Tibial nerve (tissue), 4 donors: ENCODE results near the gene EPB41. TPM values are rescaled to one million over a fixed set of nuclear protein-coding genes. Genes with fewer than 3 reads are reported as not detected.
"Not testable (repeated sequence)": the region's sequence is repeated elsewhere in the genome, so short reads cannot be mapped to it uniquely, and the experiment has no call there.

ENCODE experiments used
- DNase-seq, 2 donors: peaks; one replicate each; pipeline ENCODE4 v3.0.0-alpha.2; 2019; ENCODE audit warnings: low spot score in 2 of 2
- H3K27ac ChIP-seq, 4 donors: fragments of 200-600 bp; sonication (generic) in 3 of 4; one replicate each; pipeline ENCODE4 v1.5.1; 2017 to 2019; ENCODE audit warnings: mild to moderate bottlenecking in 1 of 4
- H3K27me3 ChIP-seq, 2 donors: fragments of 200-600 bp; sonication (generic) in 1 of 2; one replicate each; pipeline versions ENCODE4 v1.5.1 to v1.6.0; 2017 to 2019
- H3K36me3 ChIP-seq, 3 donors: fragments of 200-600 bp; sonication (generic); one replicate each; pipeline ENCODE4 v1.5.1; 2018 to 2019
- H3K4me1 ChIP-seq, 4 donors: fragments of 200-600 bp; sonication (generic) in 3 of 4; one replicate each; pipeline ENCODE4 v1.5.1; 2017 to 2019
- H3K4me3 ChIP-seq, 4 donors: fragments of 200-600 bp; sonication (generic) in 3 of 4; one replicate each; pipeline ENCODE4 v1.5.1; 2017 to 2019; ENCODE audit warnings: mild to moderate bottlenecking in 1 of 4, moderate library complexity in 1 of 4
- H3K9me3 ChIP-seq, 4 donors: fragments of 200-600 bp; sonication (generic) in 3 of 4; one replicate each; pipeline ENCODE4 v1.5.1; 2017 to 2019
- CTCF ChIP-seq, 5 experiments: fragments of 200-600 bp in 3 of 5; fragments of 450-650 bp in 2 of 5; sonication (generic) in 3 of 5; IDR thresholded peaks; one replicate each; pipeline ENCODE4 v1.5.1; 2016 to 2019; ENCODE audit warnings: antibody characterized with exemption in 5 of 5, mild to moderate bottlenecking in 3 of 5, moderate library complexity in 2 of 5
- EP300 ChIP-seq, 2 donors: sonication (generic); formaldehyde crosslinking; IDR thresholded peaks; one replicate each; pipeline ENCODE4 v1.6.1; 2017; ENCODE audit warnings: antibody characterized with exemption in 2 of 2, mild to moderate bottlenecking in 1 of 2
- POLR2A ChIP-seq, 2 donors: fragments of 450-650 bp; IDR thresholded peaks; one replicate each; pipeline ENCODE4 v1.6.1; 2017; ENCODE audit warnings: antibody characterized with exemption in 2 of 2, mild to moderate bottlenecking in 2 of 2, moderate library complexity in 2 of 2
- WGBS, 2 donors: methylation state at CpG; one replicate each; pipeline ENCODE4 v1.1.5; 2018; 5-methylcytosine and 5-hydroxymethylcytosine counted together
- total RNA-seq, 4 donors: library from RNA; depleted of rRNA; stranded (reverse); fragments of >200 nt; gene quantifications; one replicate each; pipeline ENCODE4 v1.1.0, GENCODE V29; 2016

EPB41 gene
- total RNA-seq, 4 donors from 2014 or later = 13.9 to 22.1 (median 16.0) TPM

- Histone ChIP-seq H3K27ac (no peak overlapping the region), H3K9me3 (no peaks in the 10 kb centered on the region), H3K4me1 (peaks cover 0 to 18% (median under 1%) of the 10 kb centered on the region in 4 donors), H3K4me3 (no peak overlapping the region), H3K36me3 (no peaks in the 10 kb centered on the region), H3K27me3 (peaks cover 0 to 3% of the 10 kb centered on the region in 2 donors)
- 74 to 95% methylated on average over 5 of the region's 5 CpGs for WGBS, 2 donors
- DNase-seq = no peak
- TF ChIP-seq POLR2A (IDR thresholded peaks at IDR 0.05) (no peak), CTCF (IDR thresholded peaks at IDR 0.05) (no peak)
These were observed 215.5 kb downstream of the EPB41 start for GRCh38 chr1:29129916-29130315.

GRCh38 chr1:29131056-29131455 is 216.7 kb downstream of the EPB41 start:
- not testable (repeated sequence) for H3K27me3 ChIP-seq, DNase-seq

GRCh38 chr1:29133861-29134694 is 219.7 kb downstream of the EPB41 start:
- Histone ChIP-seq H3K36me3 (no peaks in the 10 kb centered on the region), H3K9me3 (no peaks in the 10 kb centered on the region), H3K27ac (no peak overlapping the region), H3K4me1 (peaks cover 0 to 10% (median 0%) of the 10 kb centered on the region in 4 donors), H3K4me3 (peak overlapping the region in 1 of 4 donors; percentile 22), H3K27me3 (peaks cover 0 to 2% of the 10 kb centered on the region in 2 donors)
- WGBS, 2 donors = 61 to 76% methylated on average over 41 to 54 of the region's 55 CpGs
- TF ChIP-seq CTCF (IDR thresholded peaks at IDR 0.05) = no peak
- TF ChIP-seq POLR2A (IDR thresholded peaks at IDR 0.05) = no peak
- no peak for TF ChIP-seq EP300 (IDR thresholded peaks at IDR 0.05)
- no peak for DNase-seq

More at GRCh38 chr1:29131056-29131455, 216.7 kb downstream of the EPB41 start:
- not testable (repeated sequence) for H3K4me3 ChIP-seq, H3K27ac ChIP-seq, H3K36me3 ChIP-seq, H3K9me3 ChIP-seq, H3K4me1 ChIP-seq
- WGBS, 2 donors = 86 to 95% methylated on average over 10 to 22 of the region's 29 CpGs

- peaks cover 0 to 10% (median 0%) of the 10 kb centered on the region in 4 donors for H3K4me1 ChIP-seq
- no peak for DNase-seq
- no peak overlapping the region for H3K4me3 ChIP-seq
- no peak for TF ChIP-seq CTCF (IDR thresholded peaks at IDR 0.05)
- TF ChIP-seq EP300 (IDR thresholded peaks at IDR 0.05) = no peak
- no peak for TF ChIP-seq POLR2A (IDR thresholded peaks at IDR 0.05)
- H3K36me3 ChIP-seq = no peaks in the 10 kb centered on the region
- peaks cover 0 to 2% of the 10 kb centered on the region in 2 donors for H3K27me3 ChIP-seq
- H3K27ac ChIP-seq = no peak overlapping the region
- 70 to 77% methylated on average over 7 to 10 of the region's 10 CpGs for WGBS, 2 donors
- peaks cover 0 to 1% (median 0%) of the 10 kb centered on the region in 4 donors for H3K9me3 ChIP-seq
These were observed 220.3 kb downstream of the EPB41 start for GRCh38 chr1:29134695-29135028.

GRCh38 chr1:29136391-29136915 is 222.1 kb downstream of the EPB41 start:
- Histone ChIP-seq H3K4me3 (no peak overlapping the region), H3K36me3 (no peaks in the 10 kb centered on the region), H3K27ac (no peak overlapping the region), H3K4me1 (peaks cover 0 to 10% (median 0%) of the 10 kb centered on the region in 4 donors), H3K9me3 (peaks cover 0 to 9% (median 0%) of the 10 kb centered on the region in 4 donors), H3K27me3 (peaks cover 0 to 2% of the 10 kb centered on the region in 2 donors)
- TF ChIP-seq EP300 (IDR thresholded peaks at IDR 0.05) = no peak
- TF ChIP-seq CTCF (IDR thresholded peaks at IDR 0.05) = no peak
- TF ChIP-seq POLR2A (IDR thresholded peaks at IDR 0.05) = no peak
- DNase-seq = no peak
- WGBS, 2 donors = 59 to 62% methylated on average over 14 of the region's 14 CpGs
